Ectodermal cell (in vitro differentiated cells): ENCODE data around the gene NTM.

Experiments
- H3K27ac ChIP-seq: 2 replicates; pipeline ENCODE4 v1.7.0; 2013; ENCODE audit warnings: mild to moderate bottlenecking, low read depth, low read length; ENCODE audit not compliant: insufficient read depth, poor library complexity, severe bottlenecking
- H3K27me3 ChIP-seq: 2 replicates; pipeline ENCODE4 v1.7.0; 2013; ENCODE audit warnings: mild to moderate bottlenecking, low read length; ENCODE audit not compliant: insufficient read depth, control insufficient read depth, poor library complexity, severe bottlenecking
- H3K36me3 ChIP-seq: one replicate; pipeline ENCODE4 v1.7.0; 2013; ENCODE audit warnings: low read length; ENCODE audit not compliant: control insufficient read depth, insufficient read depth
- H3K4me1 ChIP-seq: one replicate; pipeline ENCODE4 v1.7.0; 2013; ENCODE audit warnings: low read length; ENCODE audit not compliant: control insufficient read depth, insufficient read depth
- H3K4me3 ChIP-seq: 2 replicates; pipeline ENCODE4 v1.7.0; 2013; ENCODE audit warnings: low read depth, low read length, control low read depth; ENCODE audit not compliant: insufficient read depth
- H3K9me3 ChIP-seq: 2 replicates; pipeline ENCODE4 v1.7.0; 2013; ENCODE audit warnings: mild to moderate bottlenecking, low read length, moderate library complexity; ENCODE audit not compliant: control insufficient read depth
- WGBS, 2 experiments: methylation state at CpG; one replicate each; pipeline ENCODE4 v1.1.7; 2013; ENCODE audit warnings: missing lambda C conversion rate in 2 of 2; 5-methylcytosine and 5-hydroxymethylcytosine counted together

NTM gene

DNA sequence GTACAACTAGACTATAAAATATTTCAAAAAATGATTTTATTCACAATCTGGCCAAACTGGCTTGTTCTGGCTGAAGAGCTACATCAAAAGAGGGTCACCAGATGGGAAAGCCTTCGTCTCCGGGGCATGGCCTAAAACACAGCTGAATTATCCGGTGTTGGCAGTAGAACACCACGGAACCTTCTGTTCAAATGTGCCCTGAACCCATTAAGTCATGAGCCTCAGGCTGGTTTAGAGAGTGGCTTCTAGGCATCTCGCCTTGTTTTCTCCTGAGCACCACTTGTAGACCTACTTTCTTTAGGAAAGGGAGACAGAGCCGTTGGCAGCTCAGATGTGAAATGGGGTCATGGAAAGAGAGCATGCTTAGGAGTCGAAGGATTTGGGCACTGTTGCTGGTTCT lies 890.2 kb downstream of the NTM start:
- Histone ChIP-seq H3K4me3 (no peak overlapping the region), H3K27ac (no peak overlapping the region), H3K9me3 (no peaks in the 10 kb centered on the region), H3K4me1 (no peaks in the 10 kb centered on the region), H3K27me3 (no peaks in the 10 kb centered on the region), H3K36me3 (no peaks in the 10 kb centered on the region)
- 96% methylated on average over 7 of the region's 7 CpGs for WGBS, 2 experiments

DNA sequence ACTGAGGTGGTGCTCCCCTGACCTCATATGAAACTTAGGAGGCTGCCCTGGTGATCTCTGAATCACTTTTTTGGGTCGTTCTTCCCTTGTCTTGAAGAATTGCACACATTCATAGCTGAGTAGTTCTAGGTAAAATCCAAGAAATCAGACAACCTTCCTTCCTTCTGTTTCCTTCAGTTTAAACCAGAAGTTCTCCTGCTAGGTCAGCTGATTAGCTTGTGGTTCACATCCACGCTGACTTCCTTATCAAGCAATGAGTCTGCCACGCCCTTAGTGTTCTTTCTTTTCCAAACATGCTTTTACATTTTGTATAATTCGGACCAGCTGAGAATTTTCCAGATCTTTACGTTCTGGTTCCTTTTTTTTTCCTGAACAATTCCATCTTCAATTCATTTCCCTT lies 892.8 kb downstream of the NTM start:
- Histone ChIP-seq H3K27me3 (no peaks in the 10 kb centered on the region), H3K4me1 (no peaks in the 10 kb centered on the region), H3K36me3 (no peaks in the 10 kb centered on the region), H3K4me3 (no peak overlapping the region), H3K27ac (no peak overlapping the region), H3K9me3 (no peaks in the 10 kb centered on the region)
- 81 to 83% methylated on average over 5 of the region's 5 CpGs for WGBS, 2 experiments

DNA sequence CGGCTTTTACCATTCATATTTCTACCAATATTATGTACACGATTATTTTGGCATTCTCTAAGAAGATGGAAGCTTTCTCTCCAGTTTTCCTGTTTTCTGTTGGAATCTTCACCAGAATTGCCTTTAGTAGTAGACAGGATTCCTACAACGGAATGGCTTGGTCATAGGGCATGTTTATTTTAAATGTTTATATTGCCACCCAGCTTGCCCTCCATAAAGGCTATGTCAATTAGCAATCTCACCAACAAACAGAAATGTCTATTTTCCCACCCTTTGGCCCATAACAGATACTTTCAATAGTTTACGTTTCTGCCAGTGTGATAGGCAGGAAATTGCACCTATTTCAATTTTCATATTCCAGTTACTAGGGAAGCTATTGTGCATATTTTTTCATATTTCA lies 893.5 kb downstream of the NTM start:
- H3K9me3 ChIP-seq = no peaks in the 10 kb centered on the region
- H3K27me3 ChIP-seq = no peaks in the 10 kb centered on the region
- WGBS, 2 experiments = 96% methylated on average over 4 of the region's 4 CpGs
- no peaks in the 10 kb centered on the region for H3K36me3 ChIP-seq
- no peak overlapping the region for H3K27ac ChIP-seq
- H3K4me3 ChIP-seq = no peak overlapping the region
- H3K4me1 ChIP-seq = no peaks in the 10 kb centered on the region

DNA sequence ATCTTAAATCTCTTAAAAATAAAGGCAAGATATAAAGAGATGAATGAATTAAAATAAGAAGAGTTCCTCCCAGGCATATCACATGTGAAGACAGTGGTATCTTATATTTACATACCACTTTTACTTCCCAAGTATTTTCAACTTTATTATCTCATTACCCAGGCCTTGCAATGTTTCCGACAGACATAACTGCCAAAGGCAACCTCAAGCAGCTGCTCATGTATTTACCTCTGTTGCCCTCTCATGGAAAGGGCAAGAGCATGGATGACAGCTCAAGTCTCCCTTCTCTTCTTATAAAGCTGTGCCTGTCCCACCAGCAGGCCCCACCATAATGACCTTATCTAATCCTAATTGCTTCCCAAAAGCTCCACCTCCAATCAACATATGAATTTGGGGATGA lies 894.2 kb downstream of the NTM start:
- Histone ChIP-seq H3K4me3 (no peak overlapping the region), H3K27ac (no peak overlapping the region), H3K9me3 (no peaks in the 10 kb centered on the region), H3K36me3 (no peaks in the 10 kb centered on the region), H3K4me1 (peaks cover 3% of the 10 kb centered on the region), H3K27me3 (no peaks in the 10 kb centered on the region)
- 93 to 95% methylated on average over 1 of the region's 1 CpG for WGBS, 2 experiments

DNA sequence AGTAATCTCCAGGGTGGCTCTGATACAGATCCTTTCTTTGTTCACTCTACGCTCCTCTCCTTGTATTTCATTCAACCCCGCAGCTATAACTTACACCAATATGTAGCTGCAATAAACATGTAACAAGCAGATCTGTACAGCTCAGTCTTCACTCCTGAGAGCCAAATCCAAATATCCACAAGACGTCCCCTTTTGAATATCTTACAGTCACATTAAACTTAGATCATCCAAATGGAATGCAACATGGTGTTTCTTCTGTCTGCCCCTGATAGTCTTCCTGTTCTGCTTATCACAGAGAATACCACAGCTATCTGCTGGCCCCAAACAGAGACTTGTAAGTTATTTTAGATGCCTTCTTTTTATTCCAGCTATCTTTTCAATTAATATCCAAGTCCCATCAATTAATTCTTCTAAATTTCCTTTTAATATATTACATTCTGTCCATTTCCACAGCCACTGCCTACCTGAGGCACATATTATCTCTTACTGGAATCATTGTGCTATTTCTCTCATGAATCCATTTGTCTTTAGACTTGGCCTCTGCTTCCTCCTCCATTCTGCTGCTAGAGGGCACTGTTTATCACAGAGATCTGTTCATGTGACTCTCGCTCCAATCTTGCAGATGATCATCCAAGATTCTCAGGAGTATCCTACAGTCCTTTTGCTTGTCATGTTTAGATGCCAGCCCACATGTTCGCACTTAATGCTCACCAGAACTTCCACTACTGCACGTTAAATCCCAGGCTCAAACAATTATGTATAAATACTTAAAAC lies 908.6 kb downstream of the NTM start:
- H3K27me3 ChIP-seq = no peaks in the 10 kb centered on the region
- 78 to 79% methylated on average over 6 of the region's 6 CpGs for WGBS, 2 experiments

DNA sequence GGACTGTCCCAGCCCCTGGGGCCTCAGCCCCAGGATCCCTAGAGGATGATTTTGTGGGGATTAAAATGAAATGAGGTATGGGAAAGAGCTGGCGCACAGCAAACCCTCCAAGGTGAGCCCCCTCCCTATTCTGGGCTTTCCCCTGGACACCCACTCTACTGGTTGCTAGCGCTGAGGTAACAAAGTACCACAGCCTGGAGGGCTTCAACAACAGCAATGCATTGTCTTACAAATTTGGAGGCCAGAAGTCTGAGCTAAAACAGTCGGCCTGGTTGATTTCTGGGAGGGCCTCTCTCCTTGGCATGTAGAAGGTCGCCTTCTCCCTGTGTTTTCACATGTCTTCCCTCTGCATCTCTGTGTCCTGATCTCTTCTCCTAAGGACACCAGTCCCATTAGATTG lies 913.6 kb downstream of the NTM start:
- no peaks in the 10 kb centered on the region for H3K9me3 ChIP-seq
- no peaks in the 10 kb centered on the region for H3K27me3 ChIP-seq
- WGBS, 2 experiments = 56 to 57% methylated on average over 4 of the region's 4 CpGs
- no peak overlapping the region for H3K4me3 ChIP-seq
- no peaks in the 10 kb centered on the region for H3K36me3 ChIP-seq
- no peak overlapping the region for H3K27ac ChIP-seq
- H3K4me1 ChIP-seq = no peaks in the 10 kb centered on the region

More for the DNA sequence above, 908.6 kb downstream of the NTM start:
- Histone ChIP-seq H3K4me3 (no peak overlapping the region), H3K36me3 (no peaks in the 10 kb centered on the region), H3K27ac (no peak overlapping the region), H3K9me3 (no peaks in the 10 kb centered on the region), H3K4me1 (no peaks in the 10 kb centered on the region)

DNA sequence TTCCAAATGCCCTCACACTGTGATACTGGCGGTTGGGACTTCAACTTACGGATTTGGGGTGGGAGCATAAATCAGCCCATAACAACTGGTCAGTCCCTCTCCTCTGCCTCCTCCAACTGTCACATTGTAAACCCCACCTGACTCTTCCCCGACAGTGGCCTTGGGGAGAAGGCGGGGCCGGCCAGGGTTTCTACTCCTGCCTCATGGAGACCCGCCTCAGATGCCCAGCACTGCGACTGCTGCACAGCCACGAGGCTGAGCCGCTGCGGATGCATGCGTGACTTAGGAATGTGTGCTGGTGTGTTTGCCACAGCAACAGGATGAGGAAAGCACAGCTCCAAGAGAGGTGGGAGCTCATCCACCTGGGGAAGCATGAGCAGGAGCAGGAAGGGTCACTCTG lies 914.2 kb downstream of the NTM start:
- Histone ChIP-seq H3K27ac (no peak overlapping the region), H3K36me3 (no peaks in the 10 kb centered on the region), H3K27me3 (no peaks in the 10 kb centered on the region), H3K4me1 (no peaks in the 10 kb centered on the region), H3K4me3 (no peak overlapping the region), H3K9me3 (no peaks in the 10 kb centered on the region)
- WGBS, 2 experiments = 90 to 92% methylated on average over 11 of the region's 11 CpGs

DNA sequence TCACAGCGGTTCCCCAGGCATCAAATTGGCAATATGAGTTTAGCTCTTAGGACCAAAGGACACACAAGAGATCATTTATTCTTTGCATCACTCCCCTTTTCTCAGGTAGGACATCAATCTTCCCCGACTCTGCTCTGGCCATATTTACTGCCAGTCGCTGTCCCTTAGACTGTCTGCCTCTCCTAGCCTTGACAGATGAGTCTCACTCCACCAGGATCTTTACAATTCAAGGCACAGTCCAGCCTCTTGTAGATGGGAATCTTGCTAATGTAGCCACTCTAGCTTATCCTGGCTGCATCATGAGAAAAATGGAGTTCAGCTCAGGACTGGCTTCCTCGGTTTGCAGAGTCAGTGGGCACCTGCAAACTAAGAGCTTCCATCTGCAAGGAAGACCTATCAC lies 915.2 kb downstream of the NTM start:
- no peaks in the 10 kb centered on the region for H3K4me1 ChIP-seq
- 94 to 96% methylated on average over 4 of the region's 4 CpGs for WGBS, 2 experiments
- H3K9me3 ChIP-seq = no peaks in the 10 kb centered on the region

DNA sequence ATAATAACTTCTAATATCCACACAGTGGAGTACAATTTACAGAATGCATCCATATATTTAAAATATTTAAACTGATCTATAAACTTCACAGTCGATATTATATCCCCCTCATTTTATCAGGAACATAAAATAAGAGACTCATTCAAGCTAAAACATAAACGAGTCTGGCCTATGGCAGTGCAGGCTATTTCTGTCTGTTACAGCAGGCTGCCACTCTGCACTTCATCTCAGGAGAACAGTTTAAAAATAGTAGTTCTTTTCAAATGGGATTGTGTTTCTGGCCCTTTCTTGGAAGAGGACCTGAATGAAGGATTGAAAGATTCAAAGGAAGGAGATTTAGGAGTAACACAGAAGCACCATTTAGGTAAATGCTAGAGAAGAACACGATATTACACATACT lies 915.7 kb downstream of the NTM start:
- no peak overlapping the region for H3K4me3 ChIP-seq
- WGBS, 2 experiments = 87 to 96% methylated on average over 3 of the region's 3 CpGs
- no peaks in the 10 kb centered on the region for H3K9me3 ChIP-seq
- no peaks in the 10 kb centered on the region for H3K27me3 ChIP-seq
- no peak overlapping the region for H3K27ac ChIP-seq
- H3K4me1 ChIP-seq = no peaks in the 10 kb centered on the region
- H3K36me3 ChIP-seq = no peaks in the 10 kb centered on the region

More for the DNA sequence above, 915.2 kb downstream of the NTM start:
- Histone ChIP-seq H3K36me3 (no peaks in the 10 kb centered on the region), H3K27ac (no peak overlapping the region), H3K27me3 (no peaks in the 10 kb centered on the region), H3K4me3 (no peak overlapping the region)

DNA sequence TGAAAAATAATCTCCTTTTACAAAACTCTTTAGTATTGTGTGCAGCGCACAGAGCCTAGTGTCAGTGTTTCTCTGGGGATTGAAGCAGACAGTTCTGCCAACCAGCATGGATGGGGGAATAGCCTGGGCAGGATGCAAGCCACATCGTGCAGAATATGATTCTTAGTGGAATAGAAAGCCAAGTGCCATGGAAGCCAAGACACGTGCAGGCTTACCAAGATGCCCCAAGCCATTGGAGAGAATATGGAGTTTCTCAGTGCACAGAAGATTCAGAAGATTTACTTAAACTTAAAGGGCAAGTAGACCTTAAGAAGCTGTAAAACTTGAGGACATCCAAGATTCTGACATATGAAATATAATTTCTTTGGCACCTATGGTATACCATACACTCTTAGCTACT lies 917.6 kb downstream of the NTM start:
- H3K4me3 ChIP-seq = no peak overlapping the region
- no peaks in the 10 kb centered on the region for H3K4me1 ChIP-seq
- H3K9me3 ChIP-seq = no peaks in the 10 kb centered on the region
- 94 to 96% methylated on average over 3 of the region's 3 CpGs for WGBS, 2 experiments
- H3K27me3 ChIP-seq = no peaks in the 10 kb centered on the region
- H3K27ac ChIP-seq = no peak overlapping the region
- no peaks in the 10 kb centered on the region for H3K36me3 ChIP-seq
